HG03039 (cell line): ENCODE measurements around the gene TAGLN.

Experiments used
- ATAC-seq: cut with Tn5 transposase; IDR thresholded peaks from one replicate; pipeline ENCODE4 v1.9.1; 2021; ENCODE audit warnings: mild to moderate bottlenecking, moderate library complexity; ENCODE audit not compliant: unreplicated experiment

The TAGLN gene

DNA sequence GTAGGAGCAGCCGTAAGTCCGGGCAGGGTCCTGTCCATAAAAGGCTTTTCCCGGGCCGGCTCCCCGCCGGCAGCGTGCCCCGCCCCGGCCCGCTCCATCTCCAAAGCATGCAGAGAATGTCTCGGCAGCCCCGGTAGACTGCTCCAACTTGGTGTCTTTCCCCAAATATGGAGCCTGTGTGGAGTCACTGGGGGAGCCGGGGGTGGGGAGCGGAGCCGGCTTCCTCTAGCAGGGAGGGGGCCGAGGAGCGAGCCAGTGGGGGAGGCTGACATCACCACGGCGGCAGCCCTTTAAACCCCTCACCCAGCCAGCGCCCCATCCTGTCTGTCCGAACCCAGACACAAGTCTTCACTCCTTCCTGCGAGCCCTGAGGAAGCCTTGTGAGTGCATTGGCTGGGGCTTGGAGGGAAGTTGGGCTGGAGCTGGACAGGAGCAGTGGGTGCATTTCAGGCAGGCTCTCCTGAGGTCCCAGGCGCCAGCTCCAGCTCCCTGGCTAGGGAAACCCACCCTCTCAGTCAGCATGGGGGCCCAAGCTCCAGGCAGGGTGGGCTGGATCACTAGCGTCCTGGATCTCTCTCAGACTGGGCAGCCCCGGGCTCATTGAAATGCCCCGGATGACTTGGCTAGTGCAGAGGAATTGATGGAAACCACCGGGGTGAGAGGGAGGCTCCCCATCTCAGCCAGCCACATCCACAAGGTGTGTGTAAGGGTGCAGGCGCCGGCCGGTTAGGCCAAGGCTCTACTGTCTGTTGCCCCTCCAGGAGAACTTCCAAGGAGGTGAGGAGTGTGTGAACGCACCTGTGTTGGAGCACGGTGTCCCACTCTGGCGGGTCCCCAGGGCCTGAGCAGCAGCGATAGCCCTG, at the start of gene TAGLN:
TAGLN (plus strand) TSS at position 318 of the 863 bp plus-strand sequence. CDS start 3,644 bp downstream, outside the sequence.
- no peak for ATAC-seq

GRCh38 chr11:117152066-117152465, 47.1 kb upstream of the TAGLN start:
- no peak for ATAC-seq

DNA sequence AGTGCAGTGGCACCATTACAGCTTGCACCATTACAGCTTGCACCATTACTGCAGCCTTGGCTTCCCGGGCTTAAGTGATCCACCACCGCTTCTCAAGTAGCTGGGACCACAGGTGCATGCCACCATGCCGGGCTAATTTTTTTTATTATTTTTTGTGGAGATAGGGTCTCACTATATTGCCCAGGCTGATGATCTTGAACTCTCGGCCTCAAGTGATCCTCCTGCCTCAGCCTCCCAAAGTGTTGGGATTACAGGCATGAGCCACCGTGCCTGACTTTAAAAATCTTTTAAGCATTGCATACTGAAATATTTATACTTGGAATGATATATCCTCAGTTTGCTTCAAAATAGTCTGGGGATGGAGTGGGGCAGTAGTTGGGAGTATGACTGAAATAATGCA, 44.7 kb upstream of the TAGLN start:
- ATAC-seq: no peak

DNA sequence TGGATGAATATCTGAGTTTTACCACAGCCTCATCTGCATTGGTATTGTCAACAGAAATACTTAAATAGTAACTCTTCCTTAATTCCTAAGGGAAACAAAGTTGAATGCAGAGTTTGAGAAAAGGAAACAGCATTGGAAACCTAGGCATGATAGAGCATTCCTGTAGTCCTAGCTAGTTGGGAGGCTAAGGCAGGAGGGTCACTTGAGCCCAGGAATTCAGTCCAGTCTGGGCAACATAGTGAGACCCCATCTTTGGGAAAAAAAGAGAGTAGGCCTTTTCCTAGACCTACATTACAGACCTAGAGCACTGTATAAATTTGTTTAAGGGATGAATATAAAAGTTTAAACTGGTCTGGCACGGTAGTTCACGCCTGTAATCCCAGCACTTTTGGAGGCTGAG, 41.7 kb upstream of the TAGLN start:
- no peak for ATAC-seq

DNA sequence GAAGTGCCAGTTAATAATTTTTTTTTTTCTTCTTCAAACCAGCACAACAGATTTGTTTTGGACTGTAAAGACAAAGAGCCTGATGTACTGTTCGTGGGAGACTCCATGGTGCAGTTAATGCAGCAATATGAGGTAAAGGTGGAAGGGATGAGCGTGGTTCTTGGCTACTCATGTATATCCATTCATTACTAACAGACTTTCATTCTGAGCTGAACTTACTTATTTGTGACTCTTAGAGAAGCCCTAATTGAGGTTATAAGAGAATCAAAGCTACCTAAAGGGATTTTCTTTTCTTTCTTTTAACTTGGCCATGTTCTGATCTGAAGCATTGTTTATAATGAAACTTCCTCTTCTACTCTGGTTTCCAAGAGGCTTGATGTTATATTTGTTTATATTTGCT, 39.3 kb upstream of the TAGLN start:
- no peak for ATAC-seq

GRCh38 chr11:117160826-117161225, 38.3 kb upstream of the TAGLN start:
- no peak for ATAC-seq

GRCh38 chr11:117166491-117166890, 32.7 kb upstream of the TAGLN start:
- ATAC-seq: no peak

- ATAC-seq: no peak
Observed at GRCh38 chr11:117169736-117170135, 29.4 kb upstream of the TAGLN start.

DNA sequence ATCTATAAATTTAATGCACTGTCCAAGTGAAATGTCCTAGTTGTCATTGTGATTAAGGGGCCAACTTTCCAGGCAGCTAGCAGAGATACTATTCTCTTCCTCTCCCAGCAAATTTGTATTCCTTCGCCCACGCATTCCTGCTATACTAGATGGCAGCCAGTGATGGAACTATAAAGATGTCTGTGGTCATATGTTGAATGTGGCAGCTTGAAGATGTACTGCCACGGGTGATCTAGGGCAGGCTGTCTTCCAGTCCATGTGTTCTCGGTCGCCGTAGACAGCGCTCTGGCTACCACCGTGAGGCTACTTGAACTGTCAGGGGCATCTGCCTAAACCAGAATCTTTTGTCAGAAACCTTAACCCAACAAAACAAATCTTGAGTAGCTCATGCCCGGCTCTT, 29.0 kb upstream of the TAGLN start:
- no peak for ATAC-seq

- ATAC-seq: no peak
Observed at GRCh38 chr11:117171007-117171403, 28.2 kb upstream of the TAGLN start.

DNA sequence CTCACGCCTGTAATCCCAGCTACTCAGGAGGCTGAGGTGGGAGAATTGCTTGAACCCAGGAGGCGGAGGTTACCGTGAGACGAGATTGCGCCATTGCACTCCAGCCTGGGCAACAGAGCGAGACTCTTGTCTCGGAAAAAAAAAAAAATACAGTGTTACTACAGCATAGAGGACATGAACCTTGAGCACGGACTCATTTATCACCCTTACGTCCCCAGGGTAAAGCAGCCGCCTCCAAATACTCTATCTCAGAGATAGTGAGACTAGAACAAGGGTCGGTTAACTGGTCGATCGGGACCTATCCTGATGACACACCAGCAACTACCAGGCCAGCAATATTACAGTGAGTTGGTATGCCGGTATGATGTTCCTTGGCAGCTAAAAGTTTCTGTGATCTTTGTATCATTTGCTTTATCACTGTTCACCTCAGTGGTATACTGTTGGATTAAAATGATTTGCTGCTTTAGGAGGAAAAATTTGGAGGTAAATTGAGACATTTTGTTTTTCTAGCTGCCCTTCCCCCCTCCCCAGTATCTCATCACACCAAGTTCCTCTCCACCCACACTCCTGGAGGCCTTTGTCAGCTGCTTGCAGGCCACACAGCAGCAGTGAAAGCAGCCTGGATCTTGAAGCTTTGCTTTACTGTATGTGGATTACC, 27.6 kb upstream of the TAGLN start:
- no peak for ATAC-seq

DNA sequence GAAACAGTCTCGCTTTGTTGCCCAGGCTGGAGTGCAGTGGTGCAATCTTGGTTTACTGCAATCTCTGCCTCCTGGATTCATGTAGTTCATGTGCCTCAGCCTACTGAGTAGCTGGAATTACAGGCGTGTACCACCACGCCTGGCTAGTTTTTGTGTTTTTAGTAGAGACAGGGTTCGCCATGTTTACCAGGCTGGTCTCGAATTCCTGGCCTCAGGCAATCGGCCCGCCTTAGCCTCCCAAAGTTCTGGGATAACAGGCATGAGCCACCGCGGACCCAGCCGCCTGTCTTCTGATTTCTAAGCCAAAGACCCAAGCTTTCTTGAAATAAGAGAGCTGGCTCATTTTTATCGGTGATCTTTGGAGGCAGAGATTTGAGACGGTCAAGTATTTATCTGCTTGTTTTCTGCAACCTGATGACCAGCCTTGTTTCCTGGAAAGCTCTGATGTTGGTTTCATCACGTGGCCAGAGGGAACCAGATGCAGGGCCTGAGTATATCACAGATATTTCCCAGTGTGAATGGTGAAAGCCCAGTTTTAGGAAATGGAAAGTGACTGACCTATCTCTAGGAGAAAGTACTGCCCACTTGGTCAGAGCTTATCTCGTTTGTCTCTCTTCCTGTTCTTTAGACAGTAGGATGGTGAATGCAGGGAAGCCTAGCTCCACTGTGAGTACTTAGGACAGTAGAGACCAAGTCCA, 26.3 kb upstream of the TAGLN start:
- no peak for ATAC-seq

DNA sequence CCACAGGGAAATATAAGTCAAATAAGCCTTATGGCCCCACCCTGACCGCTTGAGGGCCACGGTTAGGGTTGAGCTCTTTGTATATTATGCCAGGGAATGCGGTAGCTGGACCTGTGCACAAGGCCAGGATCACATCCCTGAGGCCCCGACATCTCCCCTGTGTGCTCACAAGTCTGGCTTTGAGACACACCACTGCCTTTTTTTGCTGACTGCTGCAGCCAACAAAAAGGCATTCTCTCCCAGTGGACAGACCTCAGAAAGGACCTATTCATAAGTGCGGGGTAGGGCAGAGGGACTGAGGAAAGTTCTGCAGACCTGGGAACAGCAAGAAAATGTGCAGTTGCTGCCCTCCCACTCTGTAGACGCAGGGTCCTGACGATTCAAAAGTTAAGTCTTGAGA, 24.1 kb upstream of the TAGLN start:
- no peak for ATAC-seq

GRCh38 chr11:117175781-117176180, 23.4 kb upstream of the TAGLN start:
- no peak for ATAC-seq

DNA sequence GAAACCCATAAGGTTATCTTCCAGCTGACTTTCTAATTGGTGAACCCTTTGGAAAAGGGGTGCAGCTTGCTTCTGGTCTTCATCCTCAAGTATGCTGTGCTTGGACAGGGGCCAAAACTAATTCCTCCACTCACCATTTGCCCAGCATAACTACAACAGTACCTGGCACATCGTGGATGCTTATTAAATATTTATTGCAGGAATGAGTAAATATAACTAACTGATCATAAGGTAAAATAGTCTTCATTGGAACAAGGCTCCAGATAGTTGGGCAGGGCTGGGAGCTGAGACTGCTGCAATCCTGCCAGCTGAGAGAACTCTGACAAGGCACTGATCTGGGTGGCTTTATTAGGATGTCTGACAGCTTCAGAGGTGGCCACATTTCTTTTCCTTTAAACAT, 23.0 kb upstream of the TAGLN start:
- ATAC-seq: no peak

DNA sequence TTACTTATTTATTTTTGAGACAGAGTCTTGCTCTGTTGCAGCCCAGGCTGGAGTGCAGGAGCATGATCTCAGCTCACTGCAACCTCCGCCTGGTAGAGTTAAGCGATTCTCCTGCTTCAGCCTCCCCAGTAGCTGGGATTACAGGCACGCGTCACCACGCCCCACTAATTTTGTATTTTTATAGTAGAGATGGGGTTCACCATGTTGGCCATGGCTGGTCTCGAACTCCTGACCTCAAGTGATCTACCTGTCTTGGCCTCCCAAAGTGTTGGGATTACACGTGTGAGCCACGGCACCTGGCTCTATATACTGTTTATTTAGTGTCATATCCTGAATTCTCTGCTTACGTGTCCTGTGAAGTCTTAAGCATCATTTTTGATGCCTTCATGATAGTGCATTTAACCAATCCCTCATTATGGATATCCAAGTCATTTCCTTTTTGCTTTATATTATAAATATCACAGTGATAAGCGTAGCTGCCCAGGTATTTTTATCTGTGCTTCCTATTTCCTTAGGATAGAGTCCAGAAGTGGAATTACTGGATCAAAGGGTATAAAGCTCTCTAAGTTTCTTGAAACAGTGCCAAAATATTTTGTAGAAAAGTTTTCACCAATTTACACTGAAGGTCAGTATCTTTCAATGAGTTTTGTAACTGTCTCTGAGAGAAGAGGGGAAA, 21.5 kb upstream of the TAGLN start:
- ATAC-seq: no peak

- ATAC-seq: peak; percentile 89
Observed at GRCh38 chr11:117178210-117179034, 20.7 kb upstream of the TAGLN start, which contains the start of gene SIDT2. Gene SIDT2 (plus strand): TSS chr11:117178743. CDS start chr11:117179264, 521 bp downstream.

GRCh38 chr11:117179048-117179999, 19.8 kb upstream of the TAGLN start:
- ATAC-seq: peak; percentile 11

- no peak for ATAC-seq
Observed at GRCh38 chr11:117180020-117180419, 19.1 kb upstream of the TAGLN start.
